CD4-positive, alpha-beta T cell treated with Interleukin-17A for 4 hours (primary cell): ENCODE results near the gene UTP15.

Source experiments
- DNase-seq: peaks from one replicate; pipeline ENCODE4 v3.0.0-alpha.2; 2020; ENCODE audit warnings: mixed read lengths

Gene UTP15

GRCh38 chr5:73565139-73565968 is at the start of gene UTP15, which contains the start of gene ANKRA2:
UTP15 (plus strand) TSS chr5:73565743; CDS start chr5:73567345, 1,602 bp downstream.
ANKRA2 (minus strand) TSS chr5:73565639; CDS start chr5:73562881, 2,758 bp downstream.
- peak; percentile 100 for DNase-seq

- peak; percentile 71 for DNase-seq
These were observed 45.8 kb upstream of the UTP15 start for GRCh38 chr5:73519531-73520283.

GRCh38 chr5:73522989-73523388 is 42.6 kb upstream of the UTP15 start:
- no peak for DNase-seq

GRCh38 chr5:73523861-73524260 is 41.7 kb upstream of the UTP15 start:
- DNase-seq, result no peak

GRCh38 chr5:73525606-73526203 is 39.8 kb upstream of the UTP15 start:
- DNase-seq, result no peak

GRCh38 chr5:73528248-73528647 is 37.3 kb upstream of the UTP15 start:
- DNase-seq, result no peak

GRCh38 chr5:73529081-73529480 is 36.5 kb upstream of the UTP15 start:
- DNase-seq, result no peak

GRCh38 chr5:73531356-73531755 is 34.2 kb upstream of the UTP15 start:
- no peak for DNase-seq

GRCh38 chr5:73532195-73532594 is 33.3 kb upstream of the UTP15 start:
- DNase-seq, result no peak

GRCh38 chr5:73534011-73534644 is 31.4 kb upstream of the UTP15 start:
- no peak for DNase-seq

- DNase-seq, result no peak
These were observed 30.6 kb upstream of the UTP15 start for GRCh38 chr5:73534971-73535370.

GRCh38 chr5:73539730-73540129 is 25.8 kb upstream of the UTP15 start:
- no peak for DNase-seq

- no peak for DNase-seq
These were observed 25.4 kb upstream of the UTP15 start for GRCh38 chr5:73540192-73540591.

- no peak for DNase-seq
These were observed 23.5 kb upstream of the UTP15 start for GRCh38 chr5:73542020-73542419.

GRCh38 chr5:73544429-73545402 is 20.8 kb upstream of the UTP15 start:
- no peak for DNase-seq

GRCh38 chr5:73545403-73545779 is 20.2 kb upstream of the UTP15 start:
- no peak for DNase-seq

- DNase-seq, result no peak
These were observed 15.5 kb upstream of the UTP15 start for GRCh38 chr5:73550016-73550415.

GRCh38 chr5:73552642-73553041 is 12.9 kb upstream of the UTP15 start:
- DNase-seq, result no peak

- DNase-seq, result no peak
These were observed 6.6 kb upstream of the UTP15 start for GRCh38 chr5:73558950-73559349.

GRCh38 chr5:73564018-73564417 is 1.5 kb upstream of the UTP15 start:
- DNase-seq, result no peak

- DNase-seq, result peak; percentile 11
These were observed 868 bp upstream of the UTP15 start for GRCh38 chr5:73564675-73565074.
